HepG2 (cell line): ENCODE data around the gene RICTOR. TPM values are rescaled to one million over a fixed set of nuclear protein-coding genes. Genes with fewer than 3 reads are reported as not detected.

ENCODE experiments used
- CAMTA2 ChIP-seq: sonication (generic); formaldehyde crosslinking; IDR thresholded peaks from 2 replicates; pipeline ENCODE4 v1.4.0; 2020; ENCODE audit warnings: mild to moderate bottlenecking, missing genetic modification reagents, borderline replicate concordance
- KLF11 ChIP-seq: IDR thresholded peaks from 2 replicates; pipeline ENCODE4 v1.6.1; 2016; ENCODE audit warnings: missing compliant biosample characterization
- MATR3 ChIP-seq: sonication (generic); formaldehyde crosslinking; IDR thresholded peaks from 2 replicates; pipeline ENCODE4 v1.4.0; 2020; ENCODE audit warnings: missing genetic modification reagents
- MBD4 ChIP-seq: IDR thresholded peaks from 2 replicates; pipeline ENCODE4 v1.6.1; 2012; ENCODE audit warnings: low read length, inconsistent platforms, borderline replicate concordance
- NFKB2 ChIP-seq: sonication (generic); formaldehyde crosslinking; IDR thresholded peaks from 2 replicates; pipeline ENCODE4 v1.4.0; 2020; ENCODE audit warnings: missing genetic modification reagents, borderline replicate concordance
- NFRKB ChIP-seq: fragments of 450-650 bp; IDR thresholded peaks from 2 replicates; pipeline ENCODE4 v1.6.1; 2017
- PHB2 ChIP-seq: fragments of 450-650 bp; IDR thresholded peaks from 2 replicates; pipeline ENCODE4 v1.6.1; 2018; ENCODE audit not compliant: partially characterized antibody
- PLRG1 ChIP-seq: fragments of 450-650 bp; conservative IDR thresholded peaks from 2 replicates; pipeline ENCODE4 v1.6.1; 2016
- PTBP1 ChIP-seq: fragments of 200-400 bp; formaldehyde crosslinking; IDR thresholded peaks from 2 replicates; pipeline ENCODE4 v1.6.1; 2018; ENCODE audit warnings: low read length, low read depth; ENCODE audit not compliant: poor library complexity, severe bottlenecking
- U2AF2 ChIP-seq: fragments of 200-400 bp; formaldehyde crosslinking; IDR thresholded peaks from 2 replicates; pipeline ENCODE4 v1.6.1; 2017; ENCODE audit warnings: low read depth, mild to moderate bottlenecking, low read length
- ZFP82 ChIP-seq: sonication (generic); formaldehyde crosslinking; IDR thresholded peaks from 2 replicates; pipeline ENCODE4 v1.5.1; 2020; ENCODE audit warnings: mild to moderate bottlenecking, missing genetic modification reagents, borderline replicate concordance
- ZNF124 ChIP-seq: sonication (generic); formaldehyde crosslinking; IDR thresholded peaks from 2 replicates; pipeline ENCODE4 v1.4.0; 2020; ENCODE audit warnings: missing genetic modification reagents
- ZNF234 ChIP-seq: sonication (generic); formaldehyde crosslinking; conservative IDR thresholded peaks from 2 replicates; pipeline ENCODE4 v1.5.1; 2020; ENCODE audit warnings: mild to moderate bottlenecking, missing genetic modification reagents
- ZNF296 ChIP-seq: sonication (generic); formaldehyde crosslinking; conservative IDR thresholded peaks from 2 replicates; pipeline ENCODE4 v1.5.0; 2020; ENCODE audit warnings: mild to moderate bottlenecking, missing genetic modification reagents
- ZNF432 ChIP-seq: sonication (generic); formaldehyde crosslinking; IDR thresholded peaks from 2 replicates; pipeline ENCODE4 v1.5.0; 2020; ENCODE audit warnings: missing genetic modification reagents, mild to moderate bottlenecking, borderline replicate concordance
- ZNF570 ChIP-seq: sonication (generic); formaldehyde crosslinking; IDR thresholded peaks from 2 replicates; pipeline ENCODE4 v1.4.0; 2020; ENCODE audit warnings: mild to moderate bottlenecking, missing genetic modification reagents, borderline replicate concordance
- ZNF747 ChIP-seq: sonication (generic); formaldehyde crosslinking; IDR thresholded peaks from 2 replicates; pipeline ENCODE4 v1.8.1; 2023; ENCODE audit warnings: missing genetic modification reagents, mild to moderate bottlenecking, borderline replicate concordance
- ZNF772 ChIP-seq: sonication (generic); formaldehyde crosslinking; IDR thresholded peaks from 2 replicates; pipeline ENCODE4 v1.5.0; 2020; ENCODE audit warnings: mild to moderate bottlenecking, missing genetic modification reagents
- ZNF788 ChIP-seq: sonication (generic); formaldehyde crosslinking; IDR thresholded peaks from 2 replicates; pipeline ENCODE4 v1.5.0; 2020; ENCODE audit warnings: mild to moderate bottlenecking, missing genetic modification reagents, borderline replicate concordance
- polyA plus RNA-seq, 8 experiments: library from polyadenylated mRNA; depleted of rRNA in 3 of 8; stranded (reverse) in 7 of 8; unstranded in 1 of 8; fragments of >200 nt; fragmentation: Illumina TruSeq in 4 of 8; extraction: Trizol in 4 of 8; gene quantifications; 2 replicates each; pipeline versions ENCODE4 v1.2.1 to v1.2.3, GENCODE V29; 2011 to 2016; ENCODE audit warnings: low read depth in 4 of 8, missing spikeins in 1 of 8, mixed read lengths in 1 of 8; ENCODE audit not compliant: insufficient read depth in 1 of 8
- total RNA-seq, 5 experiments: library from RNA; depleted of rRNA; stranded (reverse); fragments of >200 nt; fragmentation: Illumina TruSeq; extraction: Trizol; gene quantifications; 2 replicates each; pipeline ENCODE4 v1.2.3, GENCODE V29; 2016; ENCODE audit warnings: low read depth in 1 of 5
- TF ChIP-seq, protein P1 (sequence below): sonication (generic); formaldehyde crosslinking; IDR thresholded peaks from 2 replicates; pipeline ENCODE4 v1.4.0; 2020; ENCODE audit warnings: missing genetic modification reagents
- TF ChIP-seq, protein P2 (sequence below): fragments of 450-650 bp; IDR thresholded peaks from 2 replicates; pipeline ENCODE4 v1.6.1; 2017
- TF ChIP-seq, protein P3 (sequence below): IDR thresholded peaks from 2 replicates; pipeline ENCODE4 v1.6.1; 2016; ENCODE audit warnings: missing compliant biosample characterization, missing genetic modification reagents, borderline replicate concordance
- TF ChIP-seq, protein P4 (sequence below): sonication (generic); formaldehyde crosslinking; IDR thresholded peaks from 2 replicates; pipeline ENCODE4 v1.5.0; 2020; ENCODE audit warnings: mild to moderate bottlenecking, missing genetic modification reagents

Gene RICTOR
- total and polyA plus RNA-seq, 2 of the 13 experiments (the other 11 are each of a cell fraction or from before 2014, with no cell fraction given), result 10.7 to 15.4 TPM

DNA sequence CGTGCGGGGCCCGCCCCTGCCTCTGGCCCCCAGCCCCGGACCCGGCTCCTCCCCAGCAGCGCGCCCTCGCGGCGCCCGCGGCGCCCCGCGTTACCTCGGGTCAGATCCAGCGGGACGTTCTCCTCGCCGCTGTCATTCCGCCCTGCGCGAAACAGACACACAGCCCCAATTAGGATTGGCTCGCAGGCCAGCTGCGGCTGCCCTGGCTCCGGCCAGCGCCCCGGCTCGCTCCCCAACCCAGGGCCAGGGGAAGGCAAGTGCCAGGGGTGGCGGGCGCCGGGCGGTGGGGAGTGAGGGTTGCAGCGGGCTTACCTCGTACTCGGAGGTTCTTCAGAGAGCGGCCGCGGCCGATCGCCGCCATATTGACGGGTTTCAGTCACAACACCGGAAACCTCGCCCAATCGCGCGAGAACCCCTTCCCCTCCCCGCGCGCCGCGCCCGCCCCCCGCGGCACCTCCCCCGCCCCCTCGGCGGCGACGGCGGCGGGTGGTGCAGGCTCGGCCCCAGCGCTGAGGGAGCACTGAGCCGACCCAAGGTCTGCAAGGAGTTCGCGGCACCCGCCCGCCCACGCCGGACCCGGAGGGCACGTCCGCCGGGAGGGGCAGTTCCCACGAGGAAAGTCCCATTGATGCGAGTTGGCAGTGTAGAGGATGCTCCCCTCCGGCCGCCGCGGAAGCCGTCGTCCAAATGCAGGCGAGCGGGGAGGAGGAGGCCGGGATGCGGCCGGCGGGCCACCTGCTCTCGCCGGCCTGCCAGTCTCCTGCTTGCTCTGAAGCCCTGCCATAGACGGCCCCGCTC, at the start of gene RICTOR (continued):
- TF ChIP-seq PTBP1 (no peak), NFKB2 (CRISPR knock-in tag) (peak; percentile 85), ZFP82 (CRISPR knock-in tag) (peak; percentile 38; the same call in 1 of the 2 replicates), ZNF296 (CRISPR knock-in tag) (no peak), PLRG1 (no peak), ZNF788 (CRISPR knock-in tag) (peak; percentile 60; the same call in 1 of the 2 replicates), ZNF234 (CRISPR knock-in tag) (no peak), MATR3 (CRISPR knock-in tag) (no peak), PHB2 (no peak), U2AF2 (no peak), CAMTA2 (peak; percentile 27; the same call in 1 of the 2 replicates), ZNF124 (CRISPR knock-in tag) (0 out of 2 replicates have a peak, but pooled peaks have one; percentile 14), MBD4 (no peak), NFRKB (no peak), ZNF772 (CRISPR knock-in tag) (peak; percentile 59; the same call in 1 of the 2 replicates), ZNF570 (CRISPR knock-in tag) (no peak), ZNF747 (CRISPR knock-in tag) (no peak), KLF11 (CRISPR knock-in tag) (no peak), ZNF432 (no peak)
- TF ChIP-seq, protein P1, sequence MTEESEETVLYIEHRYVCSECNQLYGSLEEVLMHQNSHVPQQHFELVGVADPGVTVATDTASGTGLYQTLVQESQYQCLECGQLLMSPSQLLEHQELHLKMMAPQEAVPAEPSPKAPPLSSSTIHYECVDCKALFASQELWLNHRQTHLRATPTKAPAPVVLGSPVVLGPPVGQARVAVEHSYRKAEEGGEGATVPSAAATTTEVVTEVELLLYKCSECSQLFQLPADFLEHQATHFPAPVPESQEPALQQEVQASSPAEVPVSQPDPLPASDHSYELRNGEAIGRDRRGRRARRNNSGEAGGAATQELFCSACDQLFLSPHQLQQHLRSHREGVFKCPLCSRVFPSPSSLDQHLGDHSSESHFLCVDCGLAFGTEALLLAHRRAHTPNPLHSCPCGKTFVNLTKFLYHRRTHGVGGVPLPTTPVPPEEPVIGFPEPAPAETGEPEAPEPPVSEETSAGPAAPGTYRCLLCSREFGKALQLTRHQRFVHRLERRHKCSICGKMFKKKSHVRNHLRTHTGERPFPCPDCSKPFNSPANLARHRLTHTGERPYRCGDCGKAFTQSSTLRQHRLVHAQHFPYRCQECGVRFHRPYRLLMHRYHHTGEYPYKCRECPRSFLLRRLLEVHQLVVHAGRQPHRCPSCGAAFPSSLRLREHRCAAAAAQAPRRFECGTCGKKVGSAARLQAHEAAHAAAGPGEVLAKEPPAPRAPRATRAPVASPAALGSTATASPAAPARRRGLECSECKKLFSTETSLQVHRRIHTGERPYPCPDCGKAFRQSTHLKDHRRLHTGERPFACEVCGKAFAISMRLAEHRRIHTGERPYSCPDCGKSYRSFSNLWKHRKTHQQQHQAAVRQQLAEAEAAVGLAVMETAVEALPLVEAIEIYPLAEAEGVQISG (CRISPR knock-in tag), result peak; percentile 41
- TF ChIP-seq, protein P2, sequence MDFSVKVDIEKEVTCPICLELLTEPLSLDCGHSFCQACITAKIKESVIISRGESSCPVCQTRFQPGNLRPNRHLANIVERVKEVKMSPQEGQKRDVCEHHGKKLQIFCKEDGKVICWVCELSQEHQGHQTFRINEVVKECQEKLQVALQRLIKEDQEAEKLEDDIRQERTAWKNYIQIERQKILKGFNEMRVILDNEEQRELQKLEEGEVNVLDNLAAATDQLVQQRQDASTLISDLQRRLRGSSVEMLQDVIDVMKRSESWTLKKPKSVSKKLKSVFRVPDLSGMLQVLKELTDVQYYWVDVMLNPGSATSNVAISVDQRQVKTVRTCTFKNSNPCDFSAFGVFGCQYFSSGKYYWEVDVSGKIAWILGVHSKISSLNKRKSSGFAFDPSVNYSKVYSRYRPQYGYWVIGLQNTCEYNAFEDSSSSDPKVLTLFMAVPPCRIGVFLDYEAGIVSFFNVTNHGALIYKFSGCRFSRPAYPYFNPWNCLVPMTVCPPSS, result no peak
- TF ChIP-seq, protein P3, sequence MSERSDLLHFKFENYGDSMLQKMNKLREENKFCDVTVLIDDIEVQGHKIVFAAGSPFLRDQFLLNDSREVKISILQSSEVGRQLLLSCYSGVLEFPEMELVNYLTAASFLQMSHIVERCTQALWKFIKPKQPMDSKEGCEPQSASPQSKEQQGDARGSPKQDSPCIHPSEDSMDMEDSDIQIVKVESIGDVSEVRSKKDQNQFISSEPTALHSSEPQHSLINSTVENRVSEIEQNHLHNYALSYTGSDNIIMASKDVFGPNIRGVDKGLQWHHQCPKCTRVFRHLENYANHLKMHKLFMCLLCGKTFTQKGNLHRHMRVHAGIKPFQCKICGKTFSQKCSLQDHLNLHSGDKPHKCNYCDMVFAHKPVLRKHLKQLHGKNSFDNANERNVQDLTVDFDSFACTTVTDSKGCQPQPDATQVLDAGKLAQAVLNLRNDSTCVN (CRISPR knock-in tag), result no peak; the same call in 1 of the 2 replicates
- TF ChIP-seq, protein P4, sequence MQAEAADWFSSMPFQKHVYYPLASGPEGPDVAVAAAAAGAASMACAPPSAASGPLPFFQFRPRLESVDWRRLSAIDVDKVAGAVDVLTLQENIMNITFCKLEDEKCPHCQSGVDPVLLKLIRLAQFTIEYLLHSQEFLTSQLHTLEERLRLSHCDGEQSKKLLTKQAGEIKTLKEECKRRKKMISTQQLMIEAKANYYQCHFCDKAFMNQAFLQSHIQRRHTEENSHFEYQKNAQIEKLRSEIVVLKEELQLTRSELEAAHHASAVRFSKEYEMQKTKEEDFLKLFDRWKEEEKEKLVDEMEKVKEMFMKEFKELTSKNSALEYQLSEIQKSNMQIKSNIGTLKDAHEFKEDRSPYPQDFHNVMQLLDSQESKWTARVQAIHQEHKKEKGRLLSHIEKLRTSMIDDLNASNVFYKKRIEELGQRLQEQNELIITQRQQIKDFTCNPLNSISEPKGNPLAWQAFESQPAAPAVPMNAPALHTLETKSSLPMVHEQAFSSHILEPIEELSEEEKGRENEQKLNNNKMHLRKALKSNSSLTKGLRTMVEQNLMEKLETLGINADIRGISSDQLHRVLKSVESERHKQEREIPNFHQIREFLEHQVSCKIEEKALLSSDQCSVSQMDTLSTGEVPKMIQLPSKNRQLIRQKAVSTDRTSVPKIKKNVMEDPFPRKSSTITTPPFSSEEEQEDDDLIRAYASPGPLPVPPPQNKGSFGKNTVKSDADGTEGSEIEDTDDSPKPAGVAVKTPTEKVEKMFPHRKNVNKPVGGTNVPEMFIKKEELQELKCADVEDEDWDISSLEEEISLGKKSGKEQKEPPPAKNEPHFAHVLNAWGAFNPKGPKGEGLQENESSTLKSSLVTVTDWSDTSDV, result no peak; the same call in 1 of the 2 replicates
